Retinal pigment epithelial cell (primary cell): ENCODE measurements around the gene ADAMTS12.

Experiments used
- DNase-seq: peaks from one replicate; pipeline ENCODE4 v3.0.0-alpha.2; 2010; ENCODE audit warnings: low read depth
- H3K4me3 ChIP-seq: 2 replicates; pipeline ENCODE4 v1.5.1; 2011; ENCODE audit warnings: mild to moderate bottlenecking, low read length, control low read depth, moderate library complexity
- CTCF ChIP-seq: conservative IDR thresholded peaks from 2 replicates; pipeline ENCODE4 v1.5.1; 2011; ENCODE audit warnings: low read depth, low read length, control low read depth, inconsistent platforms

The ADAMTS12 gene

DNA sequence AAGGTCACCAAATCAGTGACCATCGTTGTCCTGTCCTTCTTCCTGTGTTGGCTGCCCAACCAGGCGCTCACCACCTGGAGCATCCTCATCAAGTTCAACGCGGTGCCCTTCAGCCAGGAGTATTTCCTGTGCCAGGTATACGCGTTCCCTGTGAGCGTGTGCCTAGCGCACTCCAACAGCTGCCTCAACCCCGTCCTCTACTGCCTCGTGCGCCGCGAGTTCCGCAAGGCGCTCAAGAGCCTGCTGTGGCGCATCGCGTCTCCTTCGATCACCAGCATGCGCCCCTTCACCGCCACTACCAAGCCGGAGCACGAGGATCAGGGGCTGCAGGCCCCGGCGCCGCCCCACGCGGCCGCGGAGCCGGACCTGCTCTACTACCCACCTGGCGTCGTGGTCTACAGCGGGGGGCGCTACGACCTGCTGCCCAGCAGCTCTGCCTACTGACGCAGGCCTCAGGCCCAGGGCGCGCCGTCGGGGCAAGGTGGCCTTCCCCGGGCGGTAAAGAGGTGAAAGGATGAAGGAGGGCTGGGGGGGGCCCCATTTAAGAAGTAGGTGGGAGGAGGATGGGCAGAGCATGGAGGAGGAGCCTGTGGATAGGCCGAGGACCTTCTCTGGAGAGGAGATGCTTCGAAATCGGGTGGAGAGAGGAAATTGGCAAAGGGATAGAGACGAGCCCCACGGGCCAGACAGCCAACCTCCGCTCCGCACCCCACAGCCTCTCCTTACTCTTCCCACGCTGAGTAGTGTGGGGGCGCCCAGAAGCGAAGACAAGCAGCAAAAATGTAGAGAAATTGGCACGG, 46.1 kb upstream of the ADAMTS12 start:
- H3K4me3 ChIP-seq = no peak overlapping the region
- no peak for DNase-seq
- TF ChIP-seq CTCF = no peak

DNA sequence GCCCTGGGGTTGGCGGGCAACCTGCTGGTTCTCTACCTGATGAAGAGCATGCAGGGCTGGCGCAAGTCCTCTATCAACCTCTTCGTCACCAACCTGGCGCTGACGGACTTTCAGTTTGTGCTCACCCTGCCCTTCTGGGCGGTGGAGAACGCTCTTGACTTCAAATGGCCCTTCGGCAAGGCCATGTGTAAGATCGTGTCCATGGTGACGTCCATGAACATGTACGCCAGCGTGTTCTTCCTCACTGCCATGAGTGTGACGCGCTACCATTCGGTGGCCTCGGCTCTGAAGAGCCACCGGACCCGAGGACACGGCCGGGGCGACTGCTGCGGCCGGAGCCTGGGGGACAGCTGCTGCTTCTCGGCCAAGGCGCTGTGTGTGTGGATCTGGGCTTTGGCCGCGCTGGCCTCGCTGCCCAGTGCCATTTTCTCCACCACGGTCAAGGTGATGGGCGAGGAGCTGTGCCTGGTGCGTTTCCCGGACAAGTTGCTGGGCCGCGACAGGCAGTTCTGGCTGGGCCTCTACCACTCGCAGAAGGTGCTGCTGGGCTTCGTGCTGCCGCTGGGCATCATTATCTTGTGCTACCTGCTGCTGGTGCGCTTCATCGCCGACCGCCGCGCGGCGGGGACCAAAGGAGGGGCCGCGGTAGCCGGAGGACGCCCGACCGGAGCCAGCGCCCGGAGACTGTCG, 45.4 kb upstream of the ADAMTS12 start:
- DNase-seq = no peak
- TF ChIP-seq CTCF = no peak
- H3K4me3 ChIP-seq = peak overlapping the region; percentile 54

DNA sequence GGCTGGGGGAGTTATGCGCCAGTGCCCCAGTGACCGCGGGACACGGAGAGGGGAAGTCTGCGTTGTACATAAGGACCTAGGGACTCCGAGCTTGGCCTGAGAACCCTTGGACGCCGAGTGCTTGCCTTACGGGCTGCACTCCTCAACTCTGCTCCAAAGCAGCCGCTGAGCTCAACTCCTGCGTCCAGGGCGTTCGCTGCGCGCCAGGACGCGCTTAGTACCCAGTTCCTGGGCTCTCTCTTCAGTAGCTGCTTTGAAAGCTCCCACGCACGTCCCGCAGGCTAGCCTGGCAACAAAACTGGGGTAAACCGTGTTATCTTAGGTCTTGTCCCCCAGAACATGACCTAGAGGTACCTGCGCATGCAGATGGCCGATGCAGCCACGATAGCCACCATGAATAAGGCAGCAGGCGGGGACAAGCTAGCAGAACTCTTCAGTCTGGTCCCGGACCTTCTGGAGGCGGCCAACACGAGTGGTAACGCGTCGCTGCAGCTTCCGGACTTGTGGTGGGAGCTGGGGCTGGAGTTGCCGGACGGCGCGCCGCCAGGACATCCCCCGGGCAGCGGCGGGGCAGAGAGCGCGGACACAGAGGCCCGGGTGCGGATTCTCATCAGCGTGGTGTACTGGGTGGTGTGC, 44.7 kb upstream of the ADAMTS12 start, which contains the start of gene RXFP3:
TSS of gene RXFP3 (plus strand) at position 6 of the 636 bp plus-strand sequence. CDS start at position 361, 355 bp downstream.
- TF ChIP-seq CTCF = no peak
- DNase-seq = no peak
- peak within 1 kb of the TSS; percentile 54 for H3K4me3 ChIP-seq

GRCh38 chr5:33936004-33936380, 44.2 kb upstream of the ADAMTS12 start:
- peak overlapping the region; percentile 54 for H3K4me3 ChIP-seq
- DNase-seq = no peak
- no peak for TF ChIP-seq CTCF

DNA sequence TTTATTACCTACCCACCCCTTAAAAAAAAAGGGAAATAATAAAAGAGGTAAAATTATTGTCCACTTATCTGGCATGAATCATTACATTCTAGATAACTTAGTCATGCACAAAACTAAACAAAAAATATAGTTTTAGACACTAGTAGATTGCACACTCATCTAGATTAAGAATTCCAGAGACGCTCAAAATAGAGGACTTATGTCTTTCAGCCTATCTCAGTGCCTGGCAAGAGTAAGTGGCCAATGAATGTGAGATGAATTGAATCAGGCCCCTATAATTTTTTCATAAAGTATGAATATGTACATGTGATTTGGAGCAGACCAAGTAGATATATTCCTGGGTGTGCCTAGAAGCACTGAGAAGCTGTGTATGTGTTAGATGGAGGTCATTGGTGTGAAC, 42.4 kb upstream of the ADAMTS12 start:
- peak; percentile 33 for DNase-seq
- no peak for TF ChIP-seq CTCF
- H3K4me3 ChIP-seq = no peak overlapping the region

- no peak for TF ChIP-seq CTCF
- DNase-seq = no peak
- H3K4me3 ChIP-seq = no peak overlapping the region
Observed at GRCh38 chr5:33933723-33934169, 42.0 kb upstream of the ADAMTS12 start.
